ENCODE measurements around the gene ATP5PB. TPM values are rescaled to one million over a fixed set of nuclear protein-coding genes. Genes with fewer than 3 reads are reported as not detected.

Gene ATP5PB
- total RNA-seq, 1 experiment from 2014 or later = 323 TPM

- TF ChIP-seq ZNF274 (IDR thresholded peaks at IDR 0.05; ENCODE audit: low read depth, low read length) (no peak), ZFX (IDR thresholded peaks at IDR 0.05) (no peak), POLR2AphosphoS5 (IDR thresholded peaks at IDR 0.05; ENCODE audit: low read depth, low read length) (no peak), SP1 (IDR thresholded peaks at IDR 0.05; ENCODE audit: low read depth) (no peak), EGR1 (IDR thresholded peaks at IDR 0.05; ENCODE audit: low read depth) (no peak), CBX3 (IDR thresholded peaks at IDR 0.05; ENCODE audit: low read depth) (no peak), FOSL1 (IDR thresholded peaks at IDR 0.05; ENCODE audit: low read depth) (no peak), CEBPB (IDR thresholded peaks at IDR 0.05; ENCODE audit: low read depth) (no peak), MAX (IDR thresholded peaks at IDR 0.05) (no peak), EZH2phosphoT487 (IDR thresholded peaks at IDR 0.05; ENCODE audit: borderline replicate concordance) (no peak), CTCF (IDR thresholded peaks at IDR 0.05 in 2 of 3, conservative IDR thresholded peaks at IDR 0.05 in 1 of 3; ENCODE audit: borderline replicate concordance in 1 of 3, insufficient read depth in 1 of 3, low read depth in 2 of 3, low read length in 2 of 3) (no peak)
- ATAC-seq = no peak
- H3K36me3 ChIP-seq (ENCODE audit: control insufficient read depth in 1 of 2, insufficient read depth in 2 of 2, low read length in 2 of 2) = no peaks in the 10 kb centered on the region
- no peaks in the 10 kb centered on the region for H3K27me3 ChIP-seq (ENCODE audit: insufficient read depth, low read length)
- no peaks in the 10 kb centered on the region for H3K9me3 ChIP-seq (ENCODE audit: control insufficient read depth in 1 of 2, insufficient read depth in 1 of 2, low read depth in 1 of 2, low read length in 2 of 2)
- H3K9me2 ChIP-seq (ENCODE audit: insufficient read depth) = no peaks in the 10 kb centered on the region
- ChIA-PET POLR2A (no interaction called here), RAD21 (ENCODE audit: low non-redundant PET in 1 of 2, low total read pairs in 2 of 2, uncharacterized antibody in 2 of 2, unreplicated experiment in 2 of 2) (no interaction called here), CTCF (no interaction called here)
- H3K4me1 ChIP-seq (ENCODE audit: control insufficient read depth in 1 of 2, insufficient read depth in 2 of 2, low read length in 2 of 2) = no peaks in the 10 kb centered on the region
- DNase-seq (ENCODE audit: low read depth, low spot score) = no peak
- intact Hi-C loops (cut with micrococcal nuclease) = no loop called here
- H3K27ac ChIP-seq (ENCODE audit: low read depth, low read length) = no peak overlapping the region
- no TSS peak for BruUV-seq (replicated peaks)
- no peak overlapping the region for H3K4me3 ChIP-seq (replicated peaks in 1 of 2; ENCODE audit: low read depth in 1 of 2, low read length in 2 of 2)
- H4K20me1 ChIP-seq (ENCODE audit: insufficient read depth) = no peaks in the 10 kb centered on the region
- no peaks in the 10 kb centered on the region for H3K79me2 ChIP-seq (ENCODE audit: insufficient read depth, low read length)
- no peak overlapping the region for H3K9ac ChIP-seq (ENCODE audit: low read length)
- no peak overlapping the region for H2AFZ ChIP-seq (ENCODE audit: low read depth, low read length, poor library complexity, severe bottlenecking)
- H3K4me2 ChIP-seq (ENCODE audit: low read length) = no peak overlapping the region
Observed at GRCh38 chr1:111488669-111489068, 39.4 kb downstream of the ATP5PB start.

All from HCT116 (cell line).